PC-3 (cell line): Measurements from ENCODE around the gene LTBP1.

Experiments
- CTCF ChIP-seq: fragments of 300-600 bp; sonication (generic); conservative IDR thresholded peaks from 2 replicates; pipeline ENCODE4 v1.5.1; 2017; ENCODE audit warnings: antibody characterized with exemption, low read depth, mild to moderate bottlenecking, low read length
- EZH2 ChIP-seq: fragments of 300-600 bp; sonication (generic); IDR thresholded peaks from one replicate; pipeline ENCODE4 v1.6.1; 2017; ENCODE audit warnings: antibody characterized with exemption, mild to moderate bottlenecking, low read length; ENCODE audit not compliant: unreplicated experiment
- EZH2phosphoT487 ChIP-seq: fragments of 300-600 bp; sonication (generic); IDR thresholded peaks from 2 replicates; pipeline ENCODE4 v1.6.1; 2018; ENCODE audit warnings: mild to moderate bottlenecking, antibody characterized with exemption, low read length, borderline replicate concordance

DNA sequence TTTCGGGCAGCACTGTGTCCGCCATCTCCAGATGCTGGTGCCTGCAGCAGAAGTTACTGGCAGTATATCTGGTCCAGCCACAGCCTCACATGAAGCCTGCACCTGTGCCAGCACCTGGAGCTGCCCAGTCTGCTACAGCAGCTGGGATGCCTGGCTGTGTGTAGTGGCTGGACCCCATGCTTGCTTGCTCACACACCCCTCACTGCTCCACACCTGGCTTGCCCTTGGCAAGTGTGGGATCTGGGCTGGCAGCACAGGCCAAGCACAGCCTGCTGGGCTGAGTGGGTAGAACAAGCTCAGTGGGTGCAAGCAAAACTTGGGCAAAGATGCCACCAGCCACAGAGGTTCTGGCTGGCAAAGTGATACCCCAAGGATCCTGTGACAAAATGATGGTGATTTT lies 320.3 kb downstream of the LTBP1 start:
- TF ChIP-seq EZH2 (no peak), CTCF (no peak), EZH2phosphoT487 (no peak)
